NCI-H187 (cell line): ENCODE data around the gene NOTCH1.
"Not testable (repeated sequence)": the region's sequence is repeated elsewhere in the genome, so short reads cannot be mapped to it uniquely, and the experiment has no call there.

Source experiments
- DNase-seq, 2 experiments: peaks; one replicate each; lab custom pipeline; 2025; lab: John Stamatoyannopoulos, UW

Gene NOTCH1

GRCh38 chr9:136545965-136546696 is at the start of gene NOTCH1:
Gene NOTCH1 (minus strand): TSS chr9:136546048. CDS start chr9:136545786, 262 bp downstream.
- no peak for DNase-seq

- DNase-seq, result no peak
Observed at GRCh38 chr9:136594492-136594891, 48.6 kb upstream of the NOTCH1 start.

- no peak for DNase-seq
Observed at GRCh38 chr9:136593581-136593980, 47.7 kb upstream of the NOTCH1 start.

GRCh38 chr9:136592666-136593065 is 46.8 kb upstream of the NOTCH1 start:
- no peak for DNase-seq

- no peak for DNase-seq
Observed at GRCh38 chr9:136590821-136591752, 45.2 kb upstream of the NOTCH1 start.

- DNase-seq, result no peak
Observed at GRCh38 chr9:136589766-136590763, 44.2 kb upstream of the NOTCH1 start.

- DNase-seq, result no peak
Observed at GRCh38 chr9:136588663-136589464, 43.0 kb upstream of the NOTCH1 start.

- no peak for DNase-seq
Observed at GRCh38 chr9:136587944-136588662, 42.3 kb upstream of the NOTCH1 start.

- DNase-seq, result no peak
Observed at GRCh38 chr9:136587145-136587943, 41.5 kb upstream of the NOTCH1 start.

- DNase-seq, result no peak
Observed at GRCh38 chr9:136586391-136586953, 40.6 kb upstream of the NOTCH1 start.

- no peak for DNase-seq
Observed at GRCh38 chr9:136585531-136586120, 39.8 kb upstream of the NOTCH1 start.

- DNase-seq, result no peak
Observed at GRCh38 chr9:136584934-136585333, 39.1 kb upstream of the NOTCH1 start.

- no peak for DNase-seq
Observed at GRCh38 chr9:136584401-136584932, 38.6 kb upstream of the NOTCH1 start.

GRCh38 chr9:136582977-136583735 is 37.3 kb upstream of the NOTCH1 start:
- no peak for DNase-seq

- DNase-seq, result no peak
Observed at GRCh38 chr9:136581614-136582447, 36.0 kb upstream of the NOTCH1 start.

- not testable (repeated sequence) for DNase-seq
Observed at GRCh38 chr9:136579650-136580219, 33.9 kb upstream of the NOTCH1 start.
